GM13976 (cell line): Measurements from ENCODE around the gene CLEC2A.

Experiments used
- DNase-seq: peaks from one replicate; pipeline ENCODE4 v3.0.0; 2012; ENCODE audit warnings: low spot score
- in situ Hi-C: fragments of 300-500 bp; cut with MboI; formaldehyde crosslinking; loops from one replicate; pipeline ENCODE4 v1.12.0; 2022; ENCODE audit warnings: low sequenced_read_pairs, mixed read lengths, inconsistent platforms; ENCODE audit not compliant: unreplicated experiment
- TF ChIP-seq, protein P1 (sequence below): IDR thresholded peaks from 2 replicates; pipeline ENCODE4 v1.5.1; 2012; ENCODE audit warnings: borderline replicate concordance, mild to moderate bottlenecking; ENCODE audit not compliant: insufficient read depth; ENCODE audit errors: extremely low read depth, missing control alignments, control extremely low read depth

The CLEC2A gene

DNA sequence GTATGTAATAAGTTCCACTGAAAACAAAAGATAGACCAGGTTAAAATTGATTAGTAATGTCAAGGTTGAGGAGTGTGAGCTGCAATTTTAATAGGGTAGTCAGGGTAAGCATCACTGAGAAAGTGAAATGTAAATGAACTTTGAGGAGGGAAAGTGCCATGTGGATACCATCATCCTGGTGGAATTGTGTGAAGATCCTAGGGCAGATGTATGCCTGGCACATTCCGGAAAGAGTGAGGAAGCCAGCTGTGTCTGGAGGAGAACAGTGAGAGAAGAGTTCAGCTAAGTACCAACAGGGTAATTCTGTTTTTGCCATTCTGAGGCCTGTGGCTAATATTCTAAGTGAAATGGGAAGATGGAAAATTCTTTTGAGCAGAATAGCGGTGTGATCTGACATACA lies 2.9 kb upstream of the CLEC2A start:
- in situ Hi-C loops: no loop called here
- no peak for DNase-seq
- TF ChIP-seq, protein P1, sequence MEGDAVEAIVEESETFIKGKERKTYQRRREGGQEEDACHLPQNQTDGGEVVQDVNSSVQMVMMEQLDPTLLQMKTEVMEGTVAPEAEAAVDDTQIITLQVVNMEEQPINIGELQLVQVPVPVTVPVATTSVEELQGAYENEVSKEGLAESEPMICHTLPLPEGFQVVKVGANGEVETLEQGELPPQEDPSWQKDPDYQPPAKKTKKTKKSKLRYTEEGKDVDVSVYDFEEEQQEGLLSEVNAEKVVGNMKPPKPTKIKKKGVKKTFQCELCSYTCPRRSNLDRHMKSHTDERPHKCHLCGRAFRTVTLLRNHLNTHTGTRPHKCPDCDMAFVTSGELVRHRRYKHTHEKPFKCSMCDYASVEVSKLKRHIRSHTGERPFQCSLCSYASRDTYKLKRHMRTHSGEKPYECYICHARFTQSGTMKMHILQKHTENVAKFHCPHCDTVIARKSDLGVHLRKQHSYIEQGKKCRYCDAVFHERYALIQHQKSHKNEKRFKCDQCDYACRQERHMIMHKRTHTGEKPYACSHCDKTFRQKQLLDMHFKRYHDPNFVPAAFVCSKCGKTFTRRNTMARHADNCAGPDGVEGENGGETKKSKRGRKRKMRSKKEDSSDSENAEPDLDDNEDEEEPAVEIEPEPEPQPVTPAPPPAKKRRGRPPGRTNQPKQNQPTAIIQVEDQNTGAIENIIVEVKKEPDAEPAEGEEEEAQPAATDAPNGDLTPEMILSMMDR: no peak

DNA sequence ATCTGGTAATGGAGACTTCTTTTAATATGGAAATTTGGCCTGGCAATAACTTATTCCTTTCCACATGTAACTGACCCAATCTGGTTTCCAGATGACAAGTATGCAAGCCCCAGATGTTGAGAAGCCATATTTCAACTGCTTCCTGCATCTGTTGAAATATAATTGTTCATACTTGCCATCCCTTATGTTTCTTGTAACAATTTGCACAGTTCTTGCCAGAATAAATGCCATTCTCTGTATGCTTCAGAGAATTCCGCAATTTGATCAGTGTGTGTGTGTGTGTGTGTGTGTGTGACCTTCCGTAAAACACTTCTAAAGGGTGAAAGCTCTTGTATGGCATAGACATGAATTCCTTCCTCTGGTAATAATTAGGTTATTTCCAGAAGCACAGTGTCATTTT lies 1.8 kb upstream of the CLEC2A start:
- TF ChIP-seq, protein P1: no peak
- in situ Hi-C loops: no loop called here
- no peak for DNase-seq

- DNase-seq: no peak
- in situ Hi-C loops: no loop called here
- TF ChIP-seq, protein P1: no peak
Measured at GRCh38 chr12:9931245-9931644, 925 bp downstream of the CLEC2A start.

- DNase-seq: no peak
- TF ChIP-seq, protein P1: no peak
- in situ Hi-C loops: loop anchor here (10.0 kb wide), 2 partner anchors 114 to 184 kb away; no protein-coding TSS in a partner anchor
Measured at GRCh38 chr12:9928607-9929006, 3.6 kb downstream of the CLEC2A start.

DNA sequence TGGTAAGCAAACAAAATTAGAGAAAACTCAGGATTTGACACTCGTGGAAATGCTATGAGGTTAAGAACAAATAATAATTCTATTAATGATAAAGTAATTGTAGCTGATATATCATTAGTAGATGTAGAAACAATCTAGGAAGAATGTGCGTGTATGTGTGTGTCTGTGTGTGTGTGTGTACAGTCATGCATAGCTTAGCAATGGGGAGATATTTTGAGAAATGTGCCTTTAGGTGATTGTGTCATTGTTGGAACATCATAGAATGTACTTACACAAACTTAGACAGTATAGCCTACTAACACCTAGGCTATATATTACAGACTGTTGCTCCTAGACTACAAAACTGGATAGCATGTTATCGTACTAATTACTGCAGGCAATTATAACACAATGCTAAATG lies 5.3 kb downstream of the CLEC2A start:
- in situ Hi-C loops: loop anchor here (10.0 kb wide), 2 partner anchors 112 to 182 kb away; no protein-coding TSS in a partner anchor
- TF ChIP-seq, protein P1: no peak

DNA sequence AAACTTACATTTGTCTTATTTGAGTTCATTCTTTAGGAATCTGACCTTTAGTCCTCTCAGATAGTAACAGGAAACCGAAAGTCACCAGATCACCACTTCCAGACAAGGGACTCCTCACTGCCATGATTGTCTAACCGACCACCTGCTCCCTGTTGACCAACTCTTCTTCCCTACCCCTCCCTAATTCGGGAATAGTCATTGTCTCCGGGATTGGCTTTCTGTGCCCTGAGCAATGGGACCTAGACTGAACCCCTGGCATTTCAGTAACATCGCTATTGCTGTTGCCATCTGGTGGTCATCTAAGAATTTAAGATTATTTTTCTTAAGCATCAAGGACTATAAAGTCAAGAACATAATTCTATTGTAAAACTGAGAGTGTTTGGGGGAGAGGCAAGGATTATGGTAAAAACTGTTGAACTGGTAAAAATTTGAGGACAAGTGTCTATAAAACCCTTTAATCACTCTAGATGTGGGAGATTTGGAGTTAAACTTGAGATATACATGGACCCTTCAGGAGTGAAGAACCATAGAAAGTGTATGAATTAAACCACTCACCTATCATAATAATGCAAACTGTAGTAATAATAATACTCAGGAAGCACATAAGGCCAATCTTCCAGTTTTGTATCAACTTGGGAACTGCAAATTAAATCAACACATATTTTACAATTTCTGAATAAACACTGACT lies 6.3 kb downstream of the CLEC2A start:
- TF ChIP-seq, protein P1: peak; percentile 50
- DNase-seq: no peak
- in situ Hi-C loops: loop anchor here (10.0 kb wide), 2 partner anchors 111 to 181 kb away; no protein-coding TSS in a partner anchor

More for the DNA sequence above, 5.3 kb downstream of the CLEC2A start:
- DNase-seq: no peak
